Liver (tissue), 3 donors: ENCODE data around the gene GADL1.

Experiments
- CTCF ChIP-seq: fragments of 150-350 bp; IDR thresholded peaks from 2 replicates; pipeline ENCODE4 v1.5.1; 2017; ENCODE audit warnings: improper control_type of control experiment, low read depth, low read length; ENCODE audit not compliant: missing input control
- RXRA ChIP-seq, 2 donors: IDR thresholded peaks; 2 replicates each; pipeline ENCODE4 v1.6.1; 2017 to 2018; ENCODE audit warnings: antibody characterized with exemption in 2 of 2, mild to moderate bottlenecking in 1 of 2
- TAF1 ChIP-seq: conservative IDR thresholded peaks from 2 replicates; pipeline ENCODE4 v1.6.1; 2016; ENCODE audit warnings: antibody characterized with exemption, mild to moderate bottlenecking
- TF ChIP-seq, protein P1 (sequence below): IDR thresholded peaks from 2 replicates; pipeline ENCODE4 v1.6.1; 2016; ENCODE audit warnings: antibody characterized with exemption, mild to moderate bottlenecking
- TF ChIP-seq, protein P2 (sequence below): IDR thresholded peaks from 2 replicates; pipeline ENCODE4 v1.6.1; 2016; ENCODE audit warnings: antibody characterized with exemption
- donor health status: healthy.
- donor health status: healthy.

- no peak for TF ChIP-seq CTCF
- no peak for TF ChIP-seq RXRA (IDR thresholded peaks at IDR 0.05)
- no peak for TF ChIP-seq TAF1
- TF ChIP-seq, protein P1, sequence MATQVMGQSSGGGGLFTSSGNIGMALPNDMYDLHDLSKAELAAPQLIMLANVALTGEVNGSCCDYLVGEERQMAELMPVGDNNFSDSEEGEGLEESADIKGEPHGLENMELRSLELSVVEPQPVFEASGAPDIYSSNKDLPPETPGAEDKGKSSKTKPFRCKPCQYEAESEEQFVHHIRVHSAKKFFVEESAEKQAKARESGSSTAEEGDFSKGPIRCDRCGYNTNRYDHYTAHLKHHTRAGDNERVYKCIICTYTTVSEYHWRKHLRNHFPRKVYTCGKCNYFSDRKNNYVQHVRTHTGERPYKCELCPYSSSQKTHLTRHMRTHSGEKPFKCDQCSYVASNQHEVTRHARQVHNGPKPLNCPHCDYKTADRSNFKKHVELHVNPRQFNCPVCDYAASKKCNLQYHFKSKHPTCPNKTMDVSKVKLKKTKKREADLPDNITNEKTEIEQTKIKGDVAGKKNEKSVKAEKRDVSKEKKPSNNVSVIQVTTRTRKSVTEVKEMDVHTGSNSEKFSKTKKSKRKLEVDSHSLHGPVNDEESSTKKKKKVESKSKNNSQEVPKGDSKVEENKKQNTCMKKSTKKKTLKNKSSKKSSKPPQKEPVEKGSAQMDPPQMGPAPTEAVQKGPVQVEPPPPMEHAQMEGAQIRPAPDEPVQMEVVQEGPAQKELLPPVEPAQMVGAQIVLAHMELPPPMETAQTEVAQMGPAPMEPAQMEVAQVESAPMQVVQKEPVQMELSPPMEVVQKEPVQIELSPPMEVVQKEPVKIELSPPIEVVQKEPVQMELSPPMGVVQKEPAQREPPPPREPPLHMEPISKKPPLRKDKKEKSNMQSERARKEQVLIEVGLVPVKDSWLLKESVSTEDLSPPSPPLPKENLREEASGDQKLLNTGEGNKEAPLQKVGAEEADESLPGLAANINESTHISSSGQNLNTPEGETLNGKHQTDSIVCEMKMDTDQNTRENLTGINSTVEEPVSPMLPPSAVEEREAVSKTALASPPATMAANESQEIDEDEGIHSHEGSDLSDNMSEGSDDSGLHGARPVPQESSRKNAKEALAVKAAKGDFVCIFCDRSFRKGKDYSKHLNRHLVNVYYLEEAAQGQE: no peak
- TF ChIP-seq, protein P2, sequence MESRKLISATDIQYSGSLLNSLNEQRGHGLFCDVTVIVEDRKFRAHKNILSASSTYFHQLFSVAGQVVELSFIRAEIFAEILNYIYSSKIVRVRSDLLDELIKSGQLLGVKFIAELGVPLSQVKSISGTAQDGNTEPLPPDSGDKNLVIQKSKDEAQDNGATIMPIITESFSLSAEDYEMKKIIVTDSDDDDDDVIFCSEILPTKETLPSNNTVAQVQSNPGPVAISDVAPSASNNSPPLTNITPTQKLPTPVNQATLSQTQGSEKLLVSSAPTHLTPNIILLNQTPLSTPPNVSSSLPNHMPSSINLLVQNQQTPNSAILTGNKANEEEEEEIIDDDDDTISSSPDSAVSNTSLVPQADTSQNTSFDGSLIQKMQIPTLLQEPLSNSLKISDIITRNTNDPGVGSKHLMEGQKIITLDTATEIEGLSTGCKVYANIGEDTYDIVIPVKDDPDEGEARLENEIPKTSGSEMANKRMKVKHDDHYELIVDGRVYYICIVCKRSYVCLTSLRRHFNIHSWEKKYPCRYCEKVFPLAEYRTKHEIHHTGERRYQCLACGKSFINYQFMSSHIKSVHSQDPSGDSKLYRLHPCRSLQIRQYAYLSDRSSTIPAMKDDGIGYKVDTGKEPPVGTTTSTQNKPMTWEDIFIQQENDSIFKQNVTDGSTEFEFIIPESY: no peak
Observed at GRCh38 chr3:30894521-30895251, at the start of gene GADL1.
